Common myeloid progenitor, CD34-positive (primary cell): Measurements from ENCODE around the gene TMPRSS4. TPM values are rescaled to one million over a fixed set of nuclear protein-coding genes. Genes with fewer than 3 reads are reported as not detected.

ENCODE experiments used
- CTCF ChIA-PET: fragments of 350-600 bp; sonication (Branson Sonifier 250); formaldehyde crosslinking; loops from one replicate; lab custom pipeline; 2021; ENCODE audit warnings: antibody characterized with exemption; lab: Charles Lee
- POLR2A ChIA-PET: fragments of 350-600 bp; sonication (Branson Sonifier 250); formaldehyde crosslinking; loops from one replicate; lab custom pipeline; 2021; ENCODE audit warnings: antibody characterized with exemption; lab: Charles Lee
- DNase-seq, 3 donors: peaks; one replicate each; pipeline versions ENCODE4 v3.0.0 to v3.0.0-alpha.2; 2013
- H3K27ac ChIP-seq, 2 experiments: 1 replicate in 1 of 2; 2 replicates in 1 of 2; pipeline ENCODE4 v1.7.0; 2013; ENCODE audit warnings: inconsistent platforms in 2 of 2, low read length in 2 of 2, mild to moderate bottlenecking in 2 of 2, low read depth in 1 of 2, moderate library complexity in 1 of 2; ENCODE audit not compliant: severe bottlenecking in 2 of 2, insufficient read depth in 1 of 2, poor library complexity in 1 of 2
- H3K27me3 ChIP-seq, 5 experiments: replicated peaks in 2 of 5; 1 replicate in 3 of 5; 2 replicates in 2 of 5; pipeline versions ENCODE4 v1.6.1 to v1.7.0; 2013; ENCODE audit warnings: low read length in 4 of 5, mild to moderate bottlenecking in 2 of 5, moderate library complexity in 2 of 5, inconsistent platforms in 1 of 5; ENCODE audit not compliant: insufficient read depth in 5 of 5, control insufficient read depth in 4 of 5
- H3K36me3 ChIP-seq, 4 experiments: 1 replicate in 2 of 4; 2 replicates in 2 of 4; pipeline versions ENCODE4 v1.6.1 to v1.7.0; 2013; ENCODE audit warnings: low read length in 3 of 4, control low read depth in 1 of 4, mild to moderate bottlenecking in 1 of 4; ENCODE audit not compliant: control insufficient read depth in 4 of 4, insufficient read depth in 4 of 4
- H3K4me1 ChIP-seq, 4 experiments: 1 replicate in 3 of 4; 2 replicates in 1 of 4; pipeline versions ENCODE4 v1.6.1 to v1.7.1; 2013; ENCODE audit warnings: low read length in 3 of 4, mild to moderate bottlenecking in 3 of 4, control low read depth in 1 of 4, inconsistent platforms in 1 of 4, moderate library complexity in 1 of 4; ENCODE audit not compliant: control insufficient read depth in 4 of 4, insufficient read depth in 4 of 4; ENCODE audit errors: control extremely low read depth in 1 of 4
- H3K4me3 ChIP-seq, 7 experiments: 1 replicate in 4 of 7; 2 replicates in 3 of 7; pipeline versions ENCODE4 v1.5.1 to v1.7.0; 2013; ENCODE audit warnings: mild to moderate bottlenecking in 7 of 7, low read length in 6 of 7, moderate library complexity in 6 of 7, inconsistent platforms in 2 of 7, low read depth in 2 of 7, control low read depth in 1 of 7; ENCODE audit not compliant: insufficient read depth in 4 of 7, control insufficient read depth in 1 of 7; ENCODE audit errors: extremely low read depth in 1 of 7
- H3K9me3 ChIP-seq, 5 experiments: 1 replicate in 4 of 5; 2 replicates in 1 of 5; pipeline versions ENCODE4 v1.6.1 to v1.7.1; 2013; ENCODE audit warnings: low read length in 4 of 5, mild to moderate bottlenecking in 2 of 5, inconsistent platforms in 1 of 5, low read depth in 1 of 5, moderate library complexity in 1 of 5; ENCODE audit not compliant: control insufficient read depth in 4 of 5, insufficient read depth in 2 of 5; ENCODE audit errors: control extremely low read depth in 1 of 5
- WGBS: methylation state at CpG from one replicate; pipeline ENCODE4 v1.1.5; 2013; ENCODE audit not compliant: insufficient coverage; 5-methylcytosine and 5-hydroxymethylcytosine counted together
- polyA plus RNA-seq: library from polyadenylated mRNA; unstranded; fragments of 120-200 nt; gene quantifications from one replicate; pipeline ENCODE4 v1.2.1, GENCODE V29; 2013

TMPRSS4 gene, protein sequence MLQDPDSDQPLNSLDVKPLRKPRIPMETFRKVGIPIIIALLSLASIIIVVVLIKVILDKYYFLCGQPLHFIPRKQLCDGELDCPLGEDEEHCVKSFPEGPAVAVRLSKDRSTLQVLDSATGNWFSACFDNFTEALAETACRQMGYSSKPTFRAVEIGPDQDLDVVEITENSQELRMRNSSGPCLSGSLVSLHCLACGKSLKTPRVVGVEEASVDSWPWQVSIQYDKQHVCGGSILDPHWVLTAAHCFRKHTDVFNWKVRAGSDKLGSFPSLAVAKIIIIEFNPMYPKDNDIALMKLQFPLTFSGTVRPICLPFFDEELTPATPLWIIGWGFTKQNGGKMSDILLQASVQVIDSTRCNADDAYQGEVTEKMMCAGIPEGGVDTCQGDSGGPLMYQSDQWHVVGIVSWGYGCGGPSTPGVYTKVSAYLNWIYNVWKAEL
- polyA plus RNA-seq = not detected

DNA sequence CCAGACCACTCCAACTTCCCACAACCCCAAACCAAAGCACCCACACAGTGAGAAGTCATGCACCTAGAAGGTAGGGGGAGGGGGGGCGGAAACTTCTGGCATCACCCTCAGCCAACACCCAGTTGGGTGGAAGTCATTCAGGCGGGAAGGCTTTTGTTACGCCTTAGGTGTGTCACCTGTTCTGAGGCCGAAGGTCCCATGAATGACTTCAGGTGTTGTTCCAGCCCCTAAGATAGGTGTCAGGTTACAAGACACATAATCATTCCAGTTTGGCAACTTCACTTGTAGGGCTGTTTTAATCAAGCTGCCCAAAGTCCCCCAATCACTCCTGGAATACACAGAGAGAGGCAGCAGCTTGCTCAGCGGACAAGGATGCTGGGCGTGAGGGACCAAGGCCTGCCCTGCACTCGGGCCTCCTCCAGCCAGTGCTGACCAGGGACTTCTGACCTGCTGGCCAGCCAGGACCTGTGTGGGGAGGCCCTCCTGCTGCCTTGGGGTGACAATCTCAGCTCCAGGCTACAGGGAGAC, at the start of gene TMPRSS4:
TSS of gene TMPRSS4 (plus strand) at position 325 of the 528 bp plus-strand sequence. CDS start 225 bp downstream, outside the sequence.
- ChIA-PET POLR2A (no interaction called here), CTCF (interaction anchor here (4.4 kb wide), 1 partner anchor 12 kb away, joined by 25 read pairs; the partner anchor contains the start of gene SMIM35)
- Histone ChIP-seq H3K9me3 (no peaks in the 10 kb centered on the region), H3K27me3 (peaks cover 0 to 2% (median 0%) of the 10 kb centered on the region in 5 experiments), H3K27ac (no peak within 1 kb of the TSS), H3K36me3 (no peaks in the 10 kb centered on the region), H3K4me1 (peaks cover 0 to 9% (median 5%) of the 10 kb centered on the region in 4 experiments), H3K4me3 (no peak within 1 kb of the TSS)
- WGBS = 88% methylated on average over 6 of the region's 7 CpGs
- DNase-seq = no peak

DNA sequence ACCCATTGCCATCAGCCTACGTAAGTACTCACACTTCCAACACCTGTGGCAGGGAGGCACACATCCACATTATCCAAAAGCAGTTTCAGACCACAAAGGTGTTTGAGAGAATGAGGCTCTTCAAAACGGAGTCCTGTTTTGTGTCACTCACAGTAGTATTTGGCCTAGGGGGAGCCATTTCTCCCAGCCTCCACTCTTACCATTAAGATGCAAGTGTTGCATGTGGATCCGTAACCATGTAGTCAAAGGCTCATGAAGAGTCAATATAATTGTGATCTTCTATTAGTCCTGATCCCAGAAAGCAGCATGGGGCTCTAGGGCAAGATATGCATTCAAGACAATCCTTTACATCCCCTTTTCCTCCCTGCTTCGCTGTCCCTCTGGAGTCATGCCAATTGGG, 49.2 kb upstream of the TMPRSS4 start:
- POLR2A ChIA-PET = no interaction called here
- 100% methylated on average over 3 of the region's 4 CpGs for WGBS

DNA sequence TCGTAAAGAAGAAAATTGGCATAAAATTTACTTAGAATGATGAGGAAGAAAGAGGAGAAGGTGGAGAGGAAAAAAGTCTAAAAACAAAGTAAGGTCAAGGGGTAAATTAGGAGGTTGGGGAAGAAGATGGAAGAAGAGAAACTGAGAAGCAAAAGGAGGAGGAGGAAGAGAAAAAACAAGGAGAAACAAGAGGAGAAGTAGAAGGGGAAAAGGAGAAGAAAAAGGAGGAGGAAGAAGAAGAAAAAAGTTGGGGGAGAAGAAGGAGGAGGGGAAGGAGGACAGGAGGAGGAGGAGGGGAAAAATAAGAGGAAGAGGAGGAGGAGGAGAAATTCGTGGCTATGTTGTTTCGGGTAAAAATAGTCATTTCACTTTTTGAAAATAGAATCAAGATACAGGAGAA, 48.3 kb upstream of the TMPRSS4 start:
- Histone ChIP-seq H3K36me3 (no peaks in the 10 kb centered on the region), H3K27me3 (no peaks in the 10 kb centered on the region), H3K27ac (no peak overlapping the region), H3K4me3 (no peak overlapping the region), H3K9me3 (peaks cover 0 to 3% (median 0%) of the 10 kb centered on the region in 5 experiments), H3K4me1 (peaks cover 0 to 7% (median 0%) of the 10 kb centered on the region in 4 experiments)
- 50% methylated on average over 2 of the region's 3 CpGs for WGBS
- CTCF ChIA-PET = no interaction called here
- POLR2A ChIA-PET = no interaction called here
- DNase-seq = no peak

More for the DNA sequence above, 49.2 kb upstream of the TMPRSS4 start:
- no peaks in the 10 kb centered on the region for H3K27me3 ChIP-seq
- DNase-seq = no peak
- no peaks in the 10 kb centered on the region for H3K36me3 ChIP-seq
- H3K4me3 ChIP-seq = no peak overlapping the region
- H3K4me1 ChIP-seq = peaks cover 0 to 7% (median 0%) of the 10 kb centered on the region in 4 experiments
- no peak overlapping the region for H3K27ac ChIP-seq
- H3K9me3 ChIP-seq = peaks cover 0 to 3% (median 0%) of the 10 kb centered on the region in 5 experiments
- CTCF ChIA-PET = interaction anchor here (1.4 kb wide), 1 partner anchor 12 kb away, joined by 5 read pairs; no protein-coding TSS in a partner anchor

DNA sequence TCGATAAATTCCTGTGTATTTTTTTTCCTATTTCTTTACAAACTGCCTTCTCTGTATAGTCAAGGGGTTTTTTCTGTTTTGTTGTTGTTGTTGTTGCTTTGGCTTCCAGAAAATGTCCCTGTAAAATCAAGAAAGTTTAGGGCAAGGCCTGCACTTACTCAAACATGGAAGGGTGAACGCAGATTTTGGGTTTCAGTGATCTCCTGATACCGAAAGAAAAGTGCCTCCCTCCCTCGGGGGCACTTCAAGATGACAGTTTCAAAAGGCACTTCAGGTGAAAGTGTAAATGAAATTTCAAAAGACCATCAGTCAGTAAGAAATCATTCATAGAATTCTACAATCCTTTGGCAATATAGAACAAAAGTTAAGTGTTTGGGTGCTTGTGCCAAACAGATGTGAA, 43.4 kb upstream of the TMPRSS4 start:
- ChIA-PET CTCF (interaction anchor here (1.0 to 1.4 kb wide), 2 partner anchors 16 to 19 kb away, joined by 3 to 4 read pairs; no protein-coding TSS in a partner anchor), POLR2A (no interaction called here)
- Histone ChIP-seq H3K36me3 (no peaks in the 10 kb centered on the region), H3K4me3 (no peak overlapping the region), H3K4me1 (no peaks in the 10 kb centered on the region), H3K27me3 (no peaks in the 10 kb centered on the region), H3K9me3 (no peaks in the 10 kb centered on the region), H3K27ac (no peak overlapping the region)
- DNase-seq = no peak
- WGBS = 100% methylated on average over 2 of the region's 4 CpGs

DNA sequence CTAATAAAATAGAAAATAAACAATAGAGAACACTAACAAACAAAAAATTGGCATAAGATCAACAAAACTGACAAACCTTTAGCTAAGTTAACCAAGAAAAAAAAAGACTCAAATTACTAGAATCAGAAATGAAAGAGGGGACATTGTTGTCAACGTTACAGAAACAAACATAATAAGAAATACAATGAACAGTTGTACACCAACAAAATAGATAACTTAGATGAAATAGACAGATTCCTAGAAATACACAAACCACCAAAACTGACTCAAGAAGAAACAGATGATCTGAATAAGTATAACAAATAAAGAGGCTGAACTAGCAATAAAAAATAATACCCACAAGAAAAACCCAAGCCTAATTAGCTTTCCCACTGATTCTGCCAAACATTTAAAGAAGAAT, 34.7 kb upstream of the TMPRSS4 start:
- no peak for DNase-seq
- no peaks in the 10 kb centered on the region for H3K27me3 ChIP-seq
- H3K9me3 ChIP-seq = peaks cover 0 to 4% (median 0%) of the 10 kb centered on the region in 5 experiments
- H3K36me3 ChIP-seq = no peaks in the 10 kb centered on the region
- ChIA-PET POLR2A (interaction anchor here (0.6 kb wide), 1 partner anchor 219 kb away, joined by 5 read pairs; no protein-coding TSS in a partner anchor), CTCF (interaction anchor here (1.0 kb wide), 2 partner anchors 18 to 61 kb away, joined by 3 read pairs; no protein-coding TSS in a partner anchor)
- H3K4me3 ChIP-seq = no peak overlapping the region
- no peak overlapping the region for H3K27ac ChIP-seq
- WGBS = no CpG with 5 or more reads among the region's 1 CpG
- H3K4me1 ChIP-seq = peaks cover 0 to 2% (median 0%) of the 10 kb centered on the region in 4 experiments

DNA sequence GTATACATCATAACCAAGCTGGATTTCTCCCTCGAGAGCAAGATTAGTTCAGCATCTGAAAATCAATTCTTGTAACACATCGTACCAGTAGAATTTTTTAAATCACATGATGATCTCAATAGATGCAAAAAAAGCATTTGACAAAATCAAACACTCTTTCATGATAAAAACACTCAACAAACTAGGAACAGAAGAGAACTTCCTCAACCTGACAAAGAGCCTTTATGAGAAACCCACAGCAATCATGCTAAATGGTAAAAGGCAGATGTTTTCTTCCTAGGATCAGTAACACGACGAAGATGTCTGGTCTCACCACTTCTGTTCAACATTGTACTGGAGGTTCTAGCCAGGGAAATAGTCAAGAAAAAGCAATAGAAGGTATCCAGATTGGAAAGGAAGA, 34.1 kb upstream of the TMPRSS4 start:
- H3K36me3 ChIP-seq = no peaks in the 10 kb centered on the region
- DNase-seq = no peak
- POLR2A ChIA-PET = no interaction called here
- H3K4me1 ChIP-seq = peaks cover 0 to 2% (median 0%) of the 10 kb centered on the region in 4 experiments
- peaks cover 0 to 4% (median 0%) of the 10 kb centered on the region in 5 experiments for H3K9me3 ChIP-seq
- CTCF ChIA-PET = interaction anchor here (1.0 kb wide), 1 partner anchor 18 kb away, joined by 3 read pairs; no protein-coding TSS in a partner anchor
- no peak overlapping the region for H3K27ac ChIP-seq
- H3K27me3 ChIP-seq = no peaks in the 10 kb centered on the region
- no peak overlapping the region for H3K4me3 ChIP-seq
- WGBS = 92% methylated on average over 2 of the region's 4 CpGs
